H9 (cell line): Measurements from ENCODE around the gene GNB1L. TPM values are rescaled to one million over a fixed set of nuclear protein-coding genes. Genes with fewer than 3 reads are reported as not detected.

Source experiments
- DNase-seq: peaks from one replicate; pipeline ENCODE4 v3.0.0-alpha.2; 2017
- H2AFZ ChIP-seq: one replicate; pipeline ENCODE4 v1.6.1; 2013; ENCODE audit warnings: mild to moderate bottlenecking, low read length, control low read depth, moderate library complexity
- H2AK5ac ChIP-seq: 2 replicates; pipeline ENCODE4 v1.6.1; 2013; ENCODE audit warnings: low read length, control low read depth, mixed read lengths; ENCODE audit not compliant: insufficient read length
- H2BK120ac ChIP-seq: one replicate; pipeline ENCODE4 v1.6.1; 2013; ENCODE audit warnings: low read depth, mild to moderate bottlenecking, low read length, control low read depth, inconsistent platforms; ENCODE audit not compliant: poor library complexity, severe bottlenecking
- H2BK12ac ChIP-seq: 2 replicates; pipeline ENCODE4 v1.6.1; 2013; ENCODE audit warnings: low read length, control low read depth, mixed read lengths, low read depth; ENCODE audit not compliant: insufficient read length
- H2BK15ac ChIP-seq: 2 replicates; pipeline ENCODE4 v1.6.1; 2013; ENCODE audit warnings: low read depth, low read length, control low read depth
- H2BK20ac ChIP-seq: one replicate; pipeline ENCODE4 v1.6.1; 2013; ENCODE audit warnings: low read depth, mild to moderate bottlenecking, low read length, control low read depth, inconsistent platforms; ENCODE audit not compliant: poor library complexity, severe bottlenecking
- H2BK5ac ChIP-seq: 2 replicates; pipeline ENCODE4 v1.6.1; 2013; ENCODE audit warnings: low read length, control low read depth, mixed read lengths; ENCODE audit not compliant: insufficient read length
- H3K14ac ChIP-seq: 2 replicates; pipeline ENCODE4 v1.6.1; 2013; ENCODE audit warnings: low read length, control low read depth; ENCODE audit not compliant: insufficient read depth
- H3K18ac ChIP-seq: 2 replicates; pipeline ENCODE4 v1.6.1; 2013; ENCODE audit warnings: low read depth, mild to moderate bottlenecking, mixed read lengths, low read length, control low read depth; ENCODE audit not compliant: insufficient read length
- H3K23ac ChIP-seq: 2 replicates; pipeline ENCODE4 v1.6.1; 2013; ENCODE audit warnings: low read length, control low read depth, mixed read lengths, low read depth; ENCODE audit not compliant: insufficient read length
- H3K23me2 ChIP-seq: 2 replicates; pipeline ENCODE4 v1.6.1; 2013; ENCODE audit warnings: low read depth, mild to moderate bottlenecking, mixed read lengths, low read length, control low read depth; ENCODE audit not compliant: insufficient read length, poor library complexity, severe bottlenecking
- H3K27ac ChIP-seq: 2 replicates; pipeline ENCODE4 v1.5.1; 2013; ENCODE audit warnings: low read length, control low read depth, mixed read lengths, low read depth; ENCODE audit not compliant: insufficient read length
- H3K27me3 ChIP-seq: 2 replicates; pipeline ENCODE4 v1.6.1; 2013; ENCODE audit warnings: low read length, control low read depth, inconsistent platforms; ENCODE audit not compliant: insufficient read depth
- H3K4ac ChIP-seq: 2 replicates; pipeline ENCODE4 v1.6.1; 2013; ENCODE audit warnings: low read depth, mild to moderate bottlenecking, control low read depth, inconsistent platforms, low read length, moderate library complexity
- H3K4me1 ChIP-seq: 2 replicates; pipeline ENCODE4 v1.6.1; 2013; ENCODE audit warnings: low read length, control low read depth, inconsistent platforms; ENCODE audit not compliant: insufficient read depth
- H3K4me2 ChIP-seq: 2 replicates; pipeline ENCODE4 v1.6.1; 2013; ENCODE audit warnings: low read length, control low read depth, mixed read lengths; ENCODE audit not compliant: insufficient read length, insufficient read depth
- H3K56ac ChIP-seq: 2 replicates; pipeline ENCODE4 v1.6.1; 2013; ENCODE audit warnings: low read depth, mild to moderate bottlenecking, mixed read lengths, low read length, control low read depth; ENCODE audit not compliant: insufficient read length
- H3K79me1 ChIP-seq: 2 replicates; pipeline ENCODE4 v1.6.1; 2013; ENCODE audit warnings: low read depth, mild to moderate bottlenecking, moderate library complexity, low read length, control low read depth, inconsistent platforms; ENCODE audit not compliant: insufficient read depth, poor library complexity, severe bottlenecking
- H3K79me2 ChIP-seq: 2 replicates; pipeline ENCODE4 v1.6.1; 2013; ENCODE audit warnings: low read length, control low read depth, inconsistent platforms; ENCODE audit not compliant: insufficient read depth
- H3K9ac ChIP-seq: 2 replicates; pipeline ENCODE4 v1.6.1; 2013; ENCODE audit warnings: low read length, control low read depth, mixed read lengths; ENCODE audit not compliant: insufficient read length; ENCODE audit errors: extremely low read depth
- H3K9me3 ChIP-seq: one replicate; pipeline ENCODE4 v1.6.1; 2013; ENCODE audit warnings: low read depth, low read length, inconsistent platforms; ENCODE audit not compliant: control insufficient read depth
- H3T11ph ChIP-seq: one replicate; pipeline ENCODE4 v1.6.1; 2013; ENCODE audit warnings: mild to moderate bottlenecking, low read length, control low read depth, inconsistent platforms
- H4K20me1 ChIP-seq: one replicate; pipeline ENCODE4 v1.6.1; 2013; ENCODE audit not compliant: control insufficient read depth, insufficient read length, insufficient read depth
- H4K5ac ChIP-seq: 2 replicates; pipeline ENCODE4 v1.6.1; 2013; ENCODE audit warnings: low read depth, mild to moderate bottlenecking, mixed read lengths, low read length, control low read depth; ENCODE audit not compliant: insufficient read length
- H4K8ac ChIP-seq: replicated peaks from 2 replicates; pipeline ENCODE4 v1.6.1; 2013; ENCODE audit warnings: low read length, control low read depth, mixed read lengths, low read depth; ENCODE audit not compliant: insufficient read length
- H4K91ac ChIP-seq: 2 replicates; pipeline ENCODE4 v1.6.1; 2013; ENCODE audit warnings: low read depth, mild to moderate bottlenecking, moderate library complexity, mixed read lengths, low read length, control low read depth; ENCODE audit not compliant: insufficient read length
- H3K27ac Mint-ChIP-seq, 3 experiments: 2 replicates in 2 of 3; 3 replicates in 1 of 3; pipeline ENCODE4 v1.8.0; 2020 to 2021; ENCODE audit warnings: mixed read lengths in 3 of 3, mild to moderate bottlenecking in 1 of 3, moderate library complexity in 1 of 3
- H3K27me3 Mint-ChIP-seq: 2 replicates; pipeline ENCODE4 v1.8.0; 2021; ENCODE audit warnings: low read depth, mild to moderate bottlenecking, moderate library complexity, mixed read lengths
- H3K36me3 Mint-ChIP-seq, 3 experiments: 2 replicates in 2 of 3; 3 replicates in 1 of 3; pipeline ENCODE4 v1.8.0; 2020 to 2021; ENCODE audit warnings: low read depth in 3 of 3, mixed read lengths in 3 of 3; ENCODE audit not compliant: insufficient read depth in 1 of 3
- H3K4me1 Mint-ChIP-seq, 2 experiments: 2 replicates each; pipeline ENCODE4 v1.8.0; 2020; ENCODE audit warnings: mixed read lengths in 2 of 2
- H3K4me3 Mint-ChIP-seq, 2 experiments: 2 replicates in 1 of 2; 3 replicates in 1 of 2; pipeline ENCODE4 v1.8.0; 2020 to 2021; ENCODE audit warnings: mild to moderate bottlenecking in 2 of 2, mixed read lengths in 2 of 2, moderate library complexity in 1 of 2
- H3K9me3 Mint-ChIP-seq, 2 experiments: 2 replicates in 1 of 2; 3 replicates in 1 of 2; pipeline ENCODE4 v1.8.0; 2020; ENCODE audit warnings: mild to moderate bottlenecking in 2 of 2, mixed read lengths in 2 of 2, moderate library complexity in 1 of 2
- CTCF ChIP-seq: fragments of 200-600 bp; sonication (generic); conservative IDR thresholded peaks from 3 replicates; pipeline ENCODE4 v1.8.0; 2021; ENCODE audit warnings: antibody characterized with exemption, mild to moderate bottlenecking
- WGBS: extraction: QIAGEN DNeasy Blood & Tissue Kit; methylation state at CpG from one replicate; pipeline ENCODE4 v1.1.7; 2013; ENCODE audit warnings: missing lambda C conversion rate, low lambda C conversion rate, mixed read lengths; ENCODE audit not compliant: insufficient read length; ENCODE audit errors: extremely low coverage; 5-methylcytosine and 5-hydroxymethylcytosine counted together
- total RNA-seq: library from RNA; stranded (reverse); gene quantifications from 2 replicates; pipeline ENCODE4 v1.2.1, GENCODE V29; 2021

The GNB1L gene
- total RNA-seq, 1 experiment from 2014 or later = 22.4 TPM

GRCh38 chr22:19812910-19813309, 41.8 kb downstream of the GNB1L start:
- H3K4me3 Mint-ChIP-seq = no peak overlapping the region
- no peak overlapping the region for H3K4me2 ChIP-seq
- H3K4me1 ChIP-seq = no peaks in the 10 kb centered on the region
- no peaks in the 10 kb centered on the region for H3K79me1 ChIP-seq
- H4K20me1 ChIP-seq = no peaks in the 10 kb centered on the region
- H3K36me3 Mint-ChIP-seq = peaks cover 0 to 13% (median 0%) of the 10 kb centered on the region in 3 experiments; a peak in 3 of 7 replicates
- H2BK5ac ChIP-seq = no peak overlapping the region
- H2AFZ ChIP-seq = no peak overlapping the region
- H3T11ph ChIP-seq = no peak overlapping the region
- no peak overlapping the region for H3K14ac ChIP-seq
- no peaks in the 10 kb centered on the region for H3K79me2 ChIP-seq
- no peak overlapping the region for H4K8ac ChIP-seq
- H2BK15ac ChIP-seq = no peak overlapping the region
- H3K27ac ChIP-seq = no peak overlapping the region
- H2BK20ac ChIP-seq = no peak overlapping the region
- H3K9ac ChIP-seq = no peak overlapping the region
- no peaks in the 10 kb centered on the region for H3K9me3 ChIP-seq
- no peak overlapping the region for H2BK120ac ChIP-seq
- peaks cover 0 to 7% of the 10 kb centered on the region in 2 experiments; a peak in 1 of 4 replicates for H3K4me1 Mint-ChIP-seq
- H2AK5ac ChIP-seq = no peak overlapping the region
- no CpG with 5 or more reads among the region's 11 CpGs for WGBS
- H3K18ac ChIP-seq = no peak overlapping the region
- H3K9me3 Mint-ChIP-seq = no peaks in the 10 kb centered on the region
- no peak for DNase-seq
- no peaks in the 10 kb centered on the region for H3K27me3 ChIP-seq
- TF ChIP-seq CTCF = no peak
- H3K27ac Mint-ChIP-seq = no peak overlapping the region
- H3K4ac ChIP-seq = no peak overlapping the region
- no peaks in the 10 kb centered on the region for H3K27me3 Mint-ChIP-seq
- no peak overlapping the region for H3K56ac ChIP-seq
- no peaks in the 10 kb centered on the region for H3K23me2 ChIP-seq
- no peak overlapping the region for H2BK12ac ChIP-seq
- no peak overlapping the region for H4K5ac ChIP-seq
- H4K91ac ChIP-seq = no peak overlapping the region
- no peak overlapping the region for H3K23ac ChIP-seq
